ENCODE data around the gene KIF26B. TPM values are rescaled to one million over a fixed set of nuclear protein-coding genes. Genes with fewer than 3 reads are reported as not detected.

KIF26B gene
- total RNA-seq, 2 donors from 2014 or later: 0.83 to 1.3 TPM

- no peak for TF ChIP-seq CTCF (IDR thresholded peaks at IDR 0.05)
- H3K27me3 ChIP-seq: no peaks in the 10 kb centered on the region
- no peaks in the 10 kb centered on the region for H3K4me1 ChIP-seq
- no peaks in the 10 kb centered on the region for H3K36me3 ChIP-seq
- H3K27ac ChIP-seq: no peak overlapping the region
- no peak for DNase-seq (ENCODE audit: low spot score)
- no peak overlapping the region for H3K4me3 ChIP-seq
- no peaks in the 10 kb centered on the region for H3K9me3 ChIP-seq
Observed at GRCh38 chr1:245436407-245436806, 281.6 kb downstream of the KIF26B start.

GRCh38 chr1:245437369-245438062 is 282.7 kb downstream of the KIF26B start:
- no peak for DNase-seq (ENCODE audit: low spot score)
- Histone ChIP-seq H3K4me3 (no peak overlapping the region), H3K9me3 (no peaks in the 10 kb centered on the region), H3K27me3 (no peaks in the 10 kb centered on the region), H3K4me1 (no peaks in the 10 kb centered on the region), H3K27ac (no peak overlapping the region), H3K36me3 (no peaks in the 10 kb centered on the region)
- TF ChIP-seq CTCF (IDR thresholded peaks at IDR 0.05): no peak

- no peak for TF ChIP-seq CTCF (IDR thresholded peaks at IDR 0.05)
- H3K27me3 ChIP-seq: no peaks in the 10 kb centered on the region
- no peaks in the 10 kb centered on the region for H3K9me3 ChIP-seq
- no peak overlapping the region for H3K4me3 ChIP-seq
- no peak for DNase-seq (ENCODE audit: low spot score)
- no peaks in the 10 kb centered on the region for H3K4me1 ChIP-seq
- no peak overlapping the region for H3K27ac ChIP-seq
- H3K36me3 ChIP-seq: no peaks in the 10 kb centered on the region
Observed at GRCh38 chr1:245440922-245441321, 286.1 kb downstream of the KIF26B start.

GRCh38 chr1:245441689-245442088 is 286.9 kb downstream of the KIF26B start:
- Histone ChIP-seq H3K27me3 (no peaks in the 10 kb centered on the region), H3K4me1 (no peaks in the 10 kb centered on the region), H3K36me3 (no peaks in the 10 kb centered on the region), H3K27ac (no peak overlapping the region), H3K9me3 (no peaks in the 10 kb centered on the region), H3K4me3 (no peak overlapping the region)
- TF ChIP-seq CTCF (IDR thresholded peaks at IDR 0.05): no peak
- no peak for DNase-seq (ENCODE audit: low spot score)

- Histone ChIP-seq H3K27ac (no peak overlapping the region), H3K9me3 (no peaks in the 10 kb centered on the region), H3K4me1 (no peaks in the 10 kb centered on the region), H3K27me3 (no peaks in the 10 kb centered on the region), H3K36me3 (no peaks in the 10 kb centered on the region), H3K4me3 (no peak overlapping the region)
- TF ChIP-seq CTCF (IDR thresholded peaks at IDR 0.05): no peak
- DNase-seq (ENCODE audit: low spot score): no peak
Observed at GRCh38 chr1:245444147-245444828, 289.5 kb downstream of the KIF26B start.
